HCT116 (cell line): ENCODE data around the gene RARB. TPM values are rescaled to one million over a fixed set of nuclear protein-coding genes. Genes with fewer than 3 reads are reported as not detected.

ENCODE experiments used
- ATAC-seq: fragments of 200-7000 bp; cut with Tn5 transposase; 2 replicates; pipeline ENCODE4 v1.9.1; 2020; ENCODE audit warnings: mild to moderate bottlenecking, moderate library complexity
- BruUV-seq: library from RNA; stranded (reverse); fragments of 400-500 nt; replicated peaks from 2 replicates; lab custom pipeline; 2021; lab: Mats Ljungman, UMichigan
- CTCF ChIA-PET: fragments of 300-600 bp; sonication (Branson Sonifier 250); formaldehyde crosslinking; loops from one replicate; lab custom pipeline; 2021; ENCODE audit warnings: antibody characterized with exemption; lab: Charles Lee
- POLR2A ChIA-PET: fragments of 300-600, 350-600 bp; sonication (Branson Sonifier 250); formaldehyde crosslinking; loops from one replicate; lab custom pipeline; 2021; ENCODE audit warnings: antibody characterized with exemption; lab: Charles Lee
- RAD21 ChIA-PET, 2 experiments: fragments of 300-600 bp; sonication (Branson Sonifier 250); formaldehyde crosslinking; loops; one replicate each; lab custom pipeline; 2023; ENCODE audit warnings: low total read pairs in 2 of 2; ENCODE audit not compliant: uncharacterized antibody in 2 of 2, unreplicated experiment in 2 of 2, low non-redundant PET in 1 of 2; lab: Charles Lee
- DNase-seq: peaks from one replicate; pipeline ENCODE4 v3.0.0-alpha.2; 2010; ENCODE audit warnings: low read depth, low spot score
- H2AFZ ChIP-seq: fragments of 200-600 bp; shearing (Covaris generic), sonication (generic); 2 replicates; pipeline ENCODE4 v1.6.1; 2017; ENCODE audit warnings: low read depth, mixed run types, mixed read lengths, antibody characterized with exemption, low read length; ENCODE audit not compliant: poor library complexity, severe bottlenecking
- H3K27ac ChIP-seq: 2 replicates; pipeline ENCODE4 v1.5.1; 2012; ENCODE audit warnings: low read depth, low read length
- H3K27me3 ChIP-seq: fragments of 200-600 bp; sonication (generic); 2 replicates; pipeline ENCODE4 v1.6.1; 2016; ENCODE audit warnings: mixed run types, low read length, mixed read lengths; ENCODE audit not compliant: insufficient read depth
- H3K36me3 ChIP-seq, 2 experiments: fragments of 200-500 bp in 1 of 2; fragments of 200-600 bp in 1 of 2; sonication (Bioruptor generic) in 1 of 2; sonication (generic) in 1 of 2; 2 replicates each; pipeline versions ENCODE4 v1.5.1 to v1.6.1; 2014 to 2016; ENCODE audit warnings: low read length in 2 of 2, inconsistent platforms in 1 of 2, mixed read lengths in 1 of 2, mixed run types in 1 of 2; ENCODE audit not compliant: insufficient read depth in 2 of 2, control insufficient read depth in 1 of 2
- H3K4me1 ChIP-seq, 2 experiments: fragments of 200-600 bp in 1 of 2; sonication (generic) in 1 of 2; 2 replicates each; pipeline versions ENCODE4 v1.5.1 to v1.6.1; 2012 to 2017; ENCODE audit warnings: low read length in 2 of 2, inconsistent platforms in 1 of 2, mild to moderate bottlenecking in 1 of 2, mixed read lengths in 1 of 2, mixed run types in 1 of 2, moderate library complexity in 1 of 2; ENCODE audit not compliant: insufficient read depth in 2 of 2, control insufficient read depth in 1 of 2
- H3K4me2 ChIP-seq: fragments of 200-600 bp; sonication (generic); 2 replicates; pipeline ENCODE4 v1.6.1; 2017; ENCODE audit warnings: mixed run types, low read length, mixed read lengths
- H3K4me3 ChIP-seq, 2 experiments: fragments of 200-600 bp in 1 of 2; sonication (generic) in 1 of 2; replicated peaks in 1 of 2; 2 replicates each; pipeline ENCODE4 v1.5.1; 2011 to 2016; ENCODE audit warnings: low read length in 2 of 2, control low read depth in 1 of 2, low read depth in 1 of 2, mild to moderate bottlenecking in 1 of 2, mixed read lengths in 1 of 2, mixed run types in 1 of 2
- H3K79me2 ChIP-seq: fragments of 200-600 bp; sonication (generic); 2 replicates; pipeline ENCODE4 v1.6.1; 2017; ENCODE audit warnings: mild to moderate bottlenecking, mixed run types, low read length, moderate library complexity, mixed read lengths; ENCODE audit not compliant: insufficient read depth
- H3K9ac ChIP-seq: fragments of 200-600 bp; sonication (generic); 2 replicates; pipeline ENCODE4 v1.6.1; 2016; ENCODE audit warnings: low read length, mixed read lengths
- H3K9me2 ChIP-seq: fragments of 200-600 bp; sonication (generic), shearing (Covaris generic); 2 replicates; pipeline ENCODE4 v1.6.1; 2017; ENCODE audit warnings: mixed run types, mild to moderate bottlenecking, moderate library complexity; ENCODE audit not compliant: insufficient read depth
- H3K9me3 ChIP-seq, 2 experiments: fragments of 200-500 bp in 1 of 2; fragments of 200-600 bp in 1 of 2; sonication (Bioruptor generic) in 1 of 2; sonication (generic) in 1 of 2; 2 replicates each; pipeline ENCODE4 v1.6.1; 2014 to 2017; ENCODE audit warnings: low read length in 2 of 2, mixed read lengths in 2 of 2, inconsistent platforms in 1 of 2, low read depth in 1 of 2, mild to moderate bottlenecking in 1 of 2, mixed run types in 1 of 2, moderate library complexity in 1 of 2; ENCODE audit not compliant: control insufficient read depth in 1 of 2, insufficient read depth in 1 of 2
- H4K20me1 ChIP-seq: fragments of 200-600 bp; sonication (generic), shearing (Covaris generic); 2 replicates; pipeline ENCODE4 v1.6.1; 2017; ENCODE audit warnings: mixed run types, mild to moderate bottlenecking, moderate library complexity; ENCODE audit not compliant: insufficient read depth
- CTCF ChIP-seq, 3 experiments: fragments of 200-600 bp in 1 of 3; sonication (generic) in 1 of 3; IDR thresholded peaks in 2 of 3; conservative IDR thresholded peaks in 1 of 3; 2 replicates each; pipeline ENCODE4 v1.5.1; 2012 to 2017; ENCODE audit warnings: low read depth in 2 of 3, low read length in 2 of 3, antibody characterized with exemption in 1 of 3, borderline replicate concordance in 1 of 3, control low read depth in 1 of 3, mild to moderate bottlenecking in 1 of 3, mixed read lengths in 1 of 3, mixed run types in 1 of 3, moderate library complexity in 1 of 3; ENCODE audit not compliant: insufficient read depth in 1 of 3
- EZH2 ChIP-seq: fragments of 200-600 bp; sonication (generic); IDR thresholded peaks from 2 replicates; pipeline ENCODE4 v1.6.1; 2017; ENCODE audit warnings: antibody characterized with exemption, mixed run types
- POLR2A ChIP-seq: IDR thresholded peaks from 2 replicates; pipeline ENCODE4 v1.7.0; 2011; ENCODE audit warnings: borderline replicate concordance; ENCODE audit not compliant: insufficient read depth, insufficient read length; ENCODE audit errors: extremely low read depth
- REST ChIP-seq: IDR thresholded peaks from 2 replicates; pipeline ENCODE4 v1.6.1; 2012; ENCODE audit warnings: low read depth
- SRF ChIP-seq: IDR thresholded peaks from 2 replicates; pipeline ENCODE4 v1.6.1; 2012; ENCODE audit warnings: low read depth
- TCF7L2 ChIP-seq: IDR thresholded peaks from 2 replicates; pipeline ENCODE4 v1.7.0; 2011; ENCODE audit warnings: borderline replicate concordance, inconsistent platforms; ENCODE audit not compliant: insufficient read depth, insufficient read length; ENCODE audit errors: extremely low read depth
- intact Hi-C: fragments of 100-400 bp; cut with micrococcal nuclease; formaldehyde crosslinking; loops from 2 replicates; pipeline ENCODE4 v1.10.0; 2022
- total RNA-seq: library from RNA; stranded (reverse); gene quantifications from one replicate; pipeline ENCODE4 v1.2.1, GENCODE V29; 2021; ENCODE audit not compliant: unreplicated experiment

RARB gene
- total RNA-seq, 1 experiment from 2014 or later: not detected

- DNase-seq (no peak), ATAC-seq (no peak)
- ChIA-PET RAD21 (no interaction called here), CTCF (no interaction called here)
- H3K27me3 ChIP-seq: no peaks in the 10 kb centered on the region
- no peak overlapping the region for H3K4me2 ChIP-seq
- H3K9ac ChIP-seq: no peak overlapping the region
- no peaks in the 10 kb centered on the region for H3K9me3 ChIP-seq
- no peaks in the 10 kb centered on the region for H3K4me1 ChIP-seq
- BruUV-seq: no TSS peak
- H3K36me3 ChIP-seq: no peaks in the 10 kb centered on the region
- intact Hi-C loops: no loop called here
- no peaks in the 10 kb centered on the region for H3K79me2 ChIP-seq
- TF ChIP-seq TCF7L2 (no peak), SRF (no peak), REST (no peak), POLR2A (no peak)
- TF ChIP-seq, all 23 proteins: peak for 0
- Histone ChIP-seq H2AFZ (no peak overlapping the region), H3K9me2 (no peaks in the 10 kb centered on the region), H3K27ac (no peak overlapping the region), H3K4me3 (no peak overlapping the region), H4K20me1 (no peaks in the 10 kb centered on the region)
- POLR2A ChIA-PET: no interaction called here
Measured at GRCh38 chr3:25465266-25465860, 37.3 kb downstream of the RARB start.

GRCh38 chr3:25468866-25469319, 40.8 kb downstream of the RARB start:
- H2AFZ ChIP-seq: no peak overlapping the region
- POLR2A ChIA-PET: no interaction called here
- BruUV-seq: no TSS peak

More at GRCh38 chr3:25468866-25469319, 40.8 kb downstream of the RARB start:
- no peaks in the 10 kb centered on the region for H3K79me2 ChIP-seq
- H3K9me2 ChIP-seq: no peaks in the 10 kb centered on the region
- ChIA-PET RAD21 (no interaction called here), CTCF (no interaction called here)
- ATAC-seq (peak; percentile 63), DNase-seq (no peak)
- no peaks in the 10 kb centered on the region for H3K9me3 ChIP-seq
- no peaks in the 10 kb centered on the region for H4K20me1 ChIP-seq
- no peak overlapping the region for H3K27ac ChIP-seq
- H3K4me3 ChIP-seq: no peak overlapping the region
- H3K9ac ChIP-seq: no peak overlapping the region
- peaks cover 19% of the 10 kb centered on the region for H3K27me3 ChIP-seq
- H3K36me3 ChIP-seq: no peaks in the 10 kb centered on the region
- H3K4me1 ChIP-seq: no peaks in the 10 kb centered on the region
- TF ChIP-seq SRF: no peak
- peak in 2 of 3 experiments; percentile 9 to 23; a peak in 1 of 6 replicates for TF ChIP-seq CTCF (IDR thresholded peaks at IDR 0.05 in 2 of 3, conservative IDR thresholded peaks at IDR 0.05 in 1 of 3; ENCODE audit: borderline replicate concordance in 1 of 3, insufficient read depth in 1 of 3, low read depth in 2 of 3, low read length in 2 of 3)
- TF ChIP-seq EZH2: no peak
- intact Hi-C loops: no loop called here
- no peak overlapping the region for H3K4me2 ChIP-seq
